ENCODE data around the gene ITPR3. TPM values are rescaled to one million over a fixed set of nuclear protein-coding genes. Genes with fewer than 3 reads are reported as not detected.

Gene ITPR3
- total RNA-seq, 4 donors from 2014 or later: 174 to 206 (median 199) TPM

DNA sequence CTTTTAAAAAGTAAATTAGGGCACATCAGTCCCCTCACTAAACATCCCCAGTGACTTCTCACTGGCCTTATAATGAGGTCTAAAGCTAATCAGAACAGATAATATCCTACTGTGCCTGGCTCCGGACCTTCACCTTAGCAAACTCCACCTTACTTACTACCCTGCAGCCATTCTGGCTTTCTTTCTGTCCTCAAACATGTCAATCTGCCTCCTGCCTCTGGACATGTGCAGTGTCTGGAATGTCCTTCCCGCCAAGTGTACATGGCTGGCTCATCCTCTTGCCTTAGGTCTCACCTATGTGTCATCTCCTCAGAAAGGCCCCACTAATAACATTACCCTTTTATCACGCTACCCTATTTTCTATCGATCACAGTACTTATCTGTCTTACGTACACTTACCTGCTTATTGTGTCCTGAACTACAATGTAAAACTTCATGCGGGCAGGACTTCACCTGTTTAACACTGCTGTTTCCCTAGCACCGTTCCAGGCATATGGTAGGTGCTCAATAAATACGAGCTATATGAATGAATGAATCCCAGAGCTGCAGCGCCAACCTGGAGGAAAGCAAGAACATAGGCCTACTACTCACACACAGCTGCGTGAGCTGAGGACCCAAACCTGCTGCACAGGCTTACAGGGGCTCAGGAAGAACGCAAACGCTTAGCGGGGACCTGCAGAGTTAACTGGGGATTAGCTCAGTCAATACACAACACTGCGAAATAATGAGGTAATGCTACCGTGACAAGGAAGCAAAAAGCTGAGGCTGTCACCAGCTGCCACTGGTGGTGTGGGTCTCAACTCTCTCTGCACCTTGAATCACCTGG, 89.4 kb downstream of the ITPR3 start:
- WGBS: 69% methylated on average over 15 of the region's 15 CpGs
- H3K9me3 ChIP-seq: no peaks in the 10 kb centered on the region
- DNase-seq (ENCODE audit: low spot score in 2 of 2): no peak
- peaks cover 11% of the 10 kb centered on the region for H3K36me3 ChIP-seq
- H3K4me1 ChIP-seq: peaks cover 51% of the 10 kb centered on the region
- H3K27ac ChIP-seq: peak overlapping the region; percentile 38
- peak overlapping the region; percentile 80 for H3K4me3 ChIP-seq
- TF ChIP-seq, protein P1, sequence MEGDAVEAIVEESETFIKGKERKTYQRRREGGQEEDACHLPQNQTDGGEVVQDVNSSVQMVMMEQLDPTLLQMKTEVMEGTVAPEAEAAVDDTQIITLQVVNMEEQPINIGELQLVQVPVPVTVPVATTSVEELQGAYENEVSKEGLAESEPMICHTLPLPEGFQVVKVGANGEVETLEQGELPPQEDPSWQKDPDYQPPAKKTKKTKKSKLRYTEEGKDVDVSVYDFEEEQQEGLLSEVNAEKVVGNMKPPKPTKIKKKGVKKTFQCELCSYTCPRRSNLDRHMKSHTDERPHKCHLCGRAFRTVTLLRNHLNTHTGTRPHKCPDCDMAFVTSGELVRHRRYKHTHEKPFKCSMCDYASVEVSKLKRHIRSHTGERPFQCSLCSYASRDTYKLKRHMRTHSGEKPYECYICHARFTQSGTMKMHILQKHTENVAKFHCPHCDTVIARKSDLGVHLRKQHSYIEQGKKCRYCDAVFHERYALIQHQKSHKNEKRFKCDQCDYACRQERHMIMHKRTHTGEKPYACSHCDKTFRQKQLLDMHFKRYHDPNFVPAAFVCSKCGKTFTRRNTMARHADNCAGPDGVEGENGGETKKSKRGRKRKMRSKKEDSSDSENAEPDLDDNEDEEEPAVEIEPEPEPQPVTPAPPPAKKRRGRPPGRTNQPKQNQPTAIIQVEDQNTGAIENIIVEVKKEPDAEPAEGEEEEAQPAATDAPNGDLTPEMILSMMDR (IDR thresholded peaks at IDR 0.05): no peak
- TF ChIP-seq EP300 (IDR thresholded peaks at IDR 0.05) (no peak), POLR2A (IDR thresholded peaks at IDR 0.05) (no peak), POLR2AphosphoS5 (IDR thresholded peaks at IDR 0.05) (no peak)
- no peaks in the 10 kb centered on the region for H3K27me3 ChIP-seq

DNA sequence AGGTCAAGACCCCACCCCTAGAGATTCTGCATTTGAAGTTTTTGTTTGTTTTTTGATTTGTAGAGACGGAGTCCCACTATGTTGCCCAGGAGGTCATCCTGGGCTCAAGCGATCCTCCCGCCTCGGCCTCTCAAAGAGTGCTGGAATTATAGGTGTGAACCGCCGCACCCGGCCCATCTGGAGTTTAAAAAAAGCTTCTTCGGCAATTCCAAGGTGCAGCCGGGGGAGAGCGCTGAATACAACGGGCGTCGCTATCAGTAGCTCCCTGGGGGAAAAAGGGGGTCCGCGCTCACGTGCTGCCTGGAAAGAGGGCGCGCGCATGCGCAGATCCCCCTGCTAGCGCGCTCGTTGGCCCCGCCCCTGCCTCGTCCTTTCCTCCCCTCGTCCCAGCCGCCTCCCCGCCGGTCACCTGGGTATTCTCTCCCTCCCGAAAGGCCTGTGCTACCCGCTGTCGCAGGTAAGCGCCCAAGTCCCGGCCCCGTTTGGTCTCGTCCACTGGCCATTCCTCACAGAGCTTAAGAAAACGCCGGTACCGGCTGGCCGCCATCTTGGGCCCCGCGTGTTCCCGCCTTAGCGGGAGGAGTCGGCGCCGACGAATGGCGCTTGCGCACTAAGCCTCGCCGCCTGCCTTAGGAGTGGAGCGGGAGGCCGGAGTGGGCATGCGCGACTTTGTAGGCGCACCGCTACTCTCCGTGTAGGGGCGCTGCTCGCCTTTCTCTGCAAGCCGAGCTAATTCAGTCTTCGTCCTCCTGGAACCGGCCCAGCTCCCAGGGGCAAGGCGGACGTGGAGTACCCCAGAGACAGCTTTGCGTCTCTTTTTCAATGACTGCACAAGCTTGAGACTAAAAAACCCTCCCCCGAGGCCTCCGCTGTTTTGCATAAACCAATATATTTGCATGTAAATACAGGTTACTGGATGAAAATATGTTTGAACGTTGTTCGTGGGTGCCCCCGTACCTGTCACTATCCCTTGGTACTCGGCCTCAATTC, 90.3 kb downstream of the ITPR3 start, which contains the start of gene UQCC2:
Gene UQCC2, minus strand, starts transcription at position 561 of the 990 bp plus-strand sequence. Its CDS starts 14 bp downstream, at position 547.
- WGBS: 3% methylated on average over 29 of the region's 73 CpGs
- peaks cover 47% of the 10 kb centered on the region for H3K4me1 ChIP-seq
- peaks cover 11% of the 10 kb centered on the region for H3K36me3 ChIP-seq
- H3K27me3 ChIP-seq: no peaks in the 10 kb centered on the region
- no peaks in the 10 kb centered on the region for H3K9me3 ChIP-seq
- DNase-seq (ENCODE audit: low spot score in 2 of 2): peak; percentile 97
- peak within 1 kb of the TSS; percentile 80 for H3K4me3 ChIP-seq
- H3K27ac ChIP-seq: peak within 1 kb of the TSS; percentile 95
- no peak for TF ChIP-seq EP300 (IDR thresholded peaks at IDR 0.05)
- no peak for TF ChIP-seq POLR2AphosphoS5 (IDR thresholded peaks at IDR 0.05)
- peak in 1 of 2 donors; percentile 51 for TF ChIP-seq POLR2A (IDR thresholded peaks at IDR 0.05)
- TF ChIP-seq, protein P1 (IDR thresholded peaks at IDR 0.05): peak in 1 of 2 donors; percentile 67

DNA sequence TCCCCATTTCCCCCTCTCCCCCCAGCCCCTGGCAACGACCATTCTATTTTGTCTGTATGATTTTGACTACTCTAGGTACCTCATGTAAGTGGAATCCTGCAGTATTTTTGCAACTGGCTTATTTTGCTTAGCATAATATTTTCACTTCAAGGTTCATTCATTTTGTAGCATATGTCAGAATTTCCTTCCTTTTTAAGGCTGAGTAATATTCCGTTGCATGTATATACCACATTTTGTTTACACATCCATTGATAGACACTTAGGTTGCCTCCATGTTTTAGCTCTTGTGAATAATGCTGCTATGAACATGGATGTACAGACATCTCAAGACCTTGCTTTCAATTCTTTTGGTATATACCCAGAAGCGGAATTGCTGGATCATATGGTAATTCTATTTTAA, 91.8 kb downstream of the ITPR3 start:
- no peak for DNase-seq (ENCODE audit: low spot score in 2 of 2)
- TF ChIP-seq EP300 (IDR thresholded peaks at IDR 0.05): no peak
- TF ChIP-seq POLR2AphosphoS5 (IDR thresholded peaks at IDR 0.05): no peak
- TF ChIP-seq, protein P1 (IDR thresholded peaks at IDR 0.05): no peak
- TF ChIP-seq POLR2A (IDR thresholded peaks at IDR 0.05): no peak
- H3K27ac ChIP-seq: no peak overlapping the region
- H3K27me3 ChIP-seq: no peaks in the 10 kb centered on the region
- peaks cover 43% of the 10 kb centered on the region for H3K4me1 ChIP-seq
- no peak overlapping the region for H3K4me3 ChIP-seq
- WGBS: 91% methylated on average over 3 of the region's 3 CpGs
- peaks cover 10% of the 10 kb centered on the region for H3K36me3 ChIP-seq
- H3K9me3 ChIP-seq: no peaks in the 10 kb centered on the region

DNA sequence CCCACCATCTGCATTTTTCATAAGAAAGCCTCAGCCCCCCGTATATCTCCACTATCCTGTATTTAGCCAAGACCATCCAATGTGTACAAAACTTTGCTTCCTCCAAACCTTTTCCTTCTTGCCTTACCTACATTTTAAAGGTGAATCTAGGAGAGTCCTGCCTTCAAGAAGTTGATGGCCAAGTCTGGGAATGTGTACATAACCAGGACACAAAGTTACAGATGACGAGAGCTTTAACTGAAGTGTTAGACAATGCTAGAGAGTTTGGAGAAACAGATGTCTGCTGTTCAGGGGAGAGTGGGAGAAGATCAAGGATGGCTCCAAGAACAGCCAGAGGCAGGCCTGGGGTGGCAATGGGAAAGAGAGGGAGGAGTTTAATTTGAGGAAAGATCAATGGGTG, 92.7 kb downstream of the ITPR3 start:
- TF ChIP-seq POLR2A (IDR thresholded peaks at IDR 0.05) (no peak), EP300 (IDR thresholded peaks at IDR 0.05) (no peak), POLR2AphosphoS5 (IDR thresholded peaks at IDR 0.05) (no peak)
- TF ChIP-seq, protein P1 (IDR thresholded peaks at IDR 0.05): no peak
- Histone ChIP-seq H3K27me3 (no peaks in the 10 kb centered on the region), H3K4me3 (no peak overlapping the region), H3K4me1 (peaks cover 35% of the 10 kb centered on the region), H3K27ac (no peak overlapping the region), H3K9me3 (no peaks in the 10 kb centered on the region), H3K36me3 (peaks cover 3% of the 10 kb centered on the region)
- 93% methylated on average over 2 of the region's 2 CpGs for WGBS
- DNase-seq (ENCODE audit: low spot score in 2 of 2): no peak

All from suprapubic skin (tissue), 4 donors.